ENCODE measurements around the gene PCED1A. TPM values are rescaled to one million over a fixed set of nuclear protein-coding genes. Genes with fewer than 3 reads are reported as not detected.

Gene PCED1A
- total RNA-seq, 4 donors from 2014 or later: 2.6 to 9.3 (median 5.7) TPM

DNA sequence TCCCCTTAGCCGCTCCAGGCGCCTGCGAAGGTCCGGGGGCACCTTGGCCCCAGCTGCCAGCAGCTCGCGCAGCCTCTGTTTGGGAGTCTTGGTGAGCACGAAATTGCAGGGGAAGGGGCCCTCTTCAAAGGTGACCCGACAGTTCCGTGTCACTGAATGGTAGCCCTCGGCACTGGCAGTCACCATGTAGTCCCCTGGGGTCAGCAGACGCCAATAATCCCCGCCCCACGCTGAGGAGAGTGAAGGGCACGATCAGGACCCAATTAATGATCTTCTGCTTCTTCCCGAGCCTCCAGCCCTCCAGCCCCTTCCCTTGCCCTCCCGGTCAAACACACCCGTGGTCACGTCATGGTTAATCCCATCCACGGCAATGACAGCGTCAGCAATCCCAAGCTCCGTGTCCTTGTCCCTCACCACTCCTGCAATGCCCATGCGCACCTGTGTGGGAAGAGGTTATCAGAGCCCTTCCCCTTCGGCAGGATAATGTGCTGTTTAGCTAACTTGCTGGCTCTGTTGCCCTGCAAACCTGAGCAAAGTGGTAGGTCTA is 46.2 kb downstream of the PCED1A start:
- DNase-seq: no peak
- H3K9me3 ChIP-seq: no peaks in the 10 kb centered on the region
- TF ChIP-seq, protein P1, sequence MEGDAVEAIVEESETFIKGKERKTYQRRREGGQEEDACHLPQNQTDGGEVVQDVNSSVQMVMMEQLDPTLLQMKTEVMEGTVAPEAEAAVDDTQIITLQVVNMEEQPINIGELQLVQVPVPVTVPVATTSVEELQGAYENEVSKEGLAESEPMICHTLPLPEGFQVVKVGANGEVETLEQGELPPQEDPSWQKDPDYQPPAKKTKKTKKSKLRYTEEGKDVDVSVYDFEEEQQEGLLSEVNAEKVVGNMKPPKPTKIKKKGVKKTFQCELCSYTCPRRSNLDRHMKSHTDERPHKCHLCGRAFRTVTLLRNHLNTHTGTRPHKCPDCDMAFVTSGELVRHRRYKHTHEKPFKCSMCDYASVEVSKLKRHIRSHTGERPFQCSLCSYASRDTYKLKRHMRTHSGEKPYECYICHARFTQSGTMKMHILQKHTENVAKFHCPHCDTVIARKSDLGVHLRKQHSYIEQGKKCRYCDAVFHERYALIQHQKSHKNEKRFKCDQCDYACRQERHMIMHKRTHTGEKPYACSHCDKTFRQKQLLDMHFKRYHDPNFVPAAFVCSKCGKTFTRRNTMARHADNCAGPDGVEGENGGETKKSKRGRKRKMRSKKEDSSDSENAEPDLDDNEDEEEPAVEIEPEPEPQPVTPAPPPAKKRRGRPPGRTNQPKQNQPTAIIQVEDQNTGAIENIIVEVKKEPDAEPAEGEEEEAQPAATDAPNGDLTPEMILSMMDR (IDR thresholded peaks at IDR 0.05 in 4 of 5, conservative IDR thresholded peaks at IDR 0.05 in 1 of 5): no peak
- no peak for TF ChIP-seq POLR2A (IDR thresholded peaks at IDR 0.05)
- H3K4me1 ChIP-seq: no peaks in the 10 kb centered on the region
- H3K27me3 ChIP-seq: peaks cover 15 to 28% (median 19%) of the 10 kb centered on the region in 3 donors
- intact Hi-C loops (cut with DNase I; ENCODE audit: low total_unique reads) (no loop called here), in situ Hi-C loops (cut with MboI; ENCODE audit: low sequenced_read_pairs in 4 of 4) (no loop called here)
- no peak for ATAC-seq
- no peak overlapping the region for H3K4me3 ChIP-seq
- no peak overlapping the region for H3K27ac ChIP-seq
- H3K36me3 ChIP-seq: no peaks in the 10 kb centered on the region

DNA sequence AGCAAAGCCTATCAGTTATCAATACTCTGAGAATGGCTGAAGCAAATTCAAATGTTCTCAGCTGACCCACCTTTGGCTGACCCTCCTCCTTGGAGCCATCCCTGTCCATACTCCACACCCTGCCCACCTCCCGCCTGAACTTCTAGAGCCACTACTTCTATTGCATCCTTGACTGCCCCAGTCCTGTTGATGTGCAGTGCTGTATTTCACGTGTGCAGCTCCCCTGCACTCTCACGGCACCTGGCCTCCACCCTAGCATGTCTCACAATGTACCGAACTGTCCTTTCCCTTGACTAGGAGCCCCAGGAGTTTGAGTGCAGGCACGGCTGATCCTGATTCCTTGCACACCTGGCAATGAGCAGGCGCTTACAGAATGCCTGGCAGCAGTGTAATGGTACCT is 47.0 kb downstream of the PCED1A start:
- TF ChIP-seq, protein P1 (IDR thresholded peaks at IDR 0.05 in 4 of 5, conservative IDR thresholded peaks at IDR 0.05 in 1 of 5): no peak
- no peak for TF ChIP-seq POLR2A (IDR thresholded peaks at IDR 0.05)
- no peaks in the 10 kb centered on the region for H3K36me3 ChIP-seq
- in situ Hi-C loops (cut with MboI; ENCODE audit: low sequenced_read_pairs in 4 of 4) (no loop called here), intact Hi-C loops (cut with DNase I; ENCODE audit: low total_unique reads) (no loop called here)
- H3K4me3 ChIP-seq: no peak overlapping the region
- DNase-seq (no peak), ATAC-seq (no peak)
- no peaks in the 10 kb centered on the region for H3K4me1 ChIP-seq
- H3K9me3 ChIP-seq: no peaks in the 10 kb centered on the region
- H3K27me3 ChIP-seq: peaks cover 8 to 20% (median 13%) of the 10 kb centered on the region in 3 donors
- H3K27ac ChIP-seq: no peak overlapping the region

Other genes starting within 250 kb of the PCED1A start
- 10 to 100 TPM; 40.7 to 71.0 (median 54.9) TPM for gene NOP56, start 188.0 kb downstream of the PCED1A start, total RNA-seq
- 100 to 1,000 TPM in 3 of 4 donors, 10 to 100 TPM in 1; 95.5 to 176 (median 136) TPM for gene IDH3B, start 176.4 kb downstream of the PCED1A start, total RNA-seq
- gene EBF4, start 147.9 kb downstream of the PCED1A start, total RNA-seq: 1 to 10 TPM in 2 of 4 donors, under 1 TPM in 1, not detected in 1; 0.36 to 1.5 (median 1.1) TPM
- gene CPXM1, start 40.0 kb downstream of the PCED1A start, total RNA-seq: 1 to 10 TPM in 1 of 4 donors, under 1 TPM in 2, not detected in 1; 0.46 to 1.6 (median 0.81) TPM
- gene C20orf141, start 25.7 kb downstream of the PCED1A start, total RNA-seq: not detected
- not detected for gene TMEM239, start 24.3 kb downstream of the PCED1A start, total RNA-seq
- gene VPS16, start 90 bp upstream of the PCED1A start, total RNA-seq: 10 to 100 TPM; 17.3 to 26.4 (median 21.6) TPM
- 10 to 100 TPM; 18.9 to 32.5 (median 27.3) TPM for gene PTPRA, start 32.8 kb upstream of the PCED1A start, total RNA-seq
- gene GNRH2, start 203.0 kb upstream of the PCED1A start, total RNA-seq: not detected
- 10 to 100 TPM; 58.7 to 69.8 (median 62.8) TPM for gene MRPS26, start 205.4 kb upstream of the PCED1A start, total RNA-seq
- 1 to 10 TPM in 1 of 4 donors, not detected in 3; 2.2 TPM for gene OXT, start 231.0 kb upstream of the PCED1A start, total RNA-seq
- not detected for gene AVP, start 244.1 kb upstream of the PCED1A start, total RNA-seq